Trophoblast cell (in vitro differentiated cells and primary cell): ENCODE results near the gene SLC7A9.

Experiments used
- DNase-seq, 2 donors: peaks; one replicate each; pipeline ENCODE4 v3.0.0-alpha.2; 2016
- H2AFZ ChIP-seq: 2 replicates; pipeline ENCODE4 v1.6.1; 2013; ENCODE audit warnings: low read length, moderate library complexity, mild to moderate bottlenecking; ENCODE audit not compliant: insufficient read depth, poor library complexity
- H2AK5ac ChIP-seq: 2 replicates; pipeline ENCODE4 v1.6.1; 2013; ENCODE audit warnings: mild to moderate bottlenecking, low read length
- H2BK120ac ChIP-seq: 2 replicates; pipeline ENCODE4 v1.6.1; 2013; ENCODE audit warnings: low read length, mild to moderate bottlenecking, moderate library complexity; ENCODE audit not compliant: insufficient read depth, poor library complexity
- H2BK12ac ChIP-seq: 2 replicates; pipeline ENCODE4 v1.6.1; 2013; ENCODE audit warnings: mild to moderate bottlenecking, low read length, moderate library complexity
- H2BK5ac ChIP-seq: 2 replicates; pipeline ENCODE4 v1.6.1; 2013; ENCODE audit warnings: low read length, low read depth, moderate library complexity, mild to moderate bottlenecking; ENCODE audit not compliant: poor library complexity
- H3K14ac ChIP-seq: 2 replicates; pipeline ENCODE4 v1.6.1; 2013; ENCODE audit warnings: mild to moderate bottlenecking, low read length
- H3K18ac ChIP-seq: 2 replicates; pipeline ENCODE4 v1.6.1; 2013; ENCODE audit warnings: mild to moderate bottlenecking, low read length
- H3K23ac ChIP-seq: 2 replicates; pipeline ENCODE4 v1.6.1; 2013; ENCODE audit warnings: low read length
- H3K27ac ChIP-seq: 2 replicates; pipeline ENCODE4 v1.5.1; 2013; ENCODE audit warnings: low read depth, mild to moderate bottlenecking, inconsistent platforms, low read length, moderate library complexity
- H3K27me3 ChIP-seq: 2 replicates; pipeline ENCODE4 v1.6.1; 2013; ENCODE audit warnings: inconsistent platforms, mild to moderate bottlenecking, low read length, moderate library complexity; ENCODE audit not compliant: insufficient read depth
- H3K36me3 ChIP-seq, 2 experiments: 1 replicate in 1 of 2; 2 replicates in 1 of 2; pipeline ENCODE4 v1.6.1; 2013; ENCODE audit warnings: low read length in 2 of 2, mild to moderate bottlenecking in 2 of 2, moderate library complexity in 1 of 2; ENCODE audit not compliant: insufficient read depth in 2 of 2, control insufficient read depth in 1 of 2
- H3K4ac ChIP-seq: 2 replicates; pipeline ENCODE4 v1.6.1; 2013; ENCODE audit warnings: low read depth, mild to moderate bottlenecking, low read length, moderate library complexity
- H3K4me1 ChIP-seq, 2 experiments: 1 replicate in 1 of 2; 2 replicates in 1 of 2; pipeline ENCODE4 v1.6.1; 2013; ENCODE audit warnings: low read length in 2 of 2, mild to moderate bottlenecking in 2 of 2, moderate library complexity in 1 of 2; ENCODE audit not compliant: insufficient read depth in 2 of 2, control insufficient read depth in 1 of 2
- H3K4me2 ChIP-seq: 2 replicates; pipeline ENCODE4 v1.6.1; 2013; ENCODE audit warnings: inconsistent platforms, mild to moderate bottlenecking, low read length, moderate library complexity
- H3K4me3 ChIP-seq: 2 replicates; pipeline ENCODE4 v1.5.1; 2013; ENCODE audit warnings: mild to moderate bottlenecking, low read depth, low read length, inconsistent platforms
- H3K79me1 ChIP-seq: one replicate; pipeline ENCODE4 v1.6.1; 2013; ENCODE audit warnings: low read length
- H3K79me2 ChIP-seq: 2 replicates; pipeline ENCODE4 v1.6.1; 2013; ENCODE audit warnings: low read length, mild to moderate bottlenecking; ENCODE audit not compliant: control insufficient read depth, insufficient read depth, poor library complexity
- H3K9ac ChIP-seq: 2 replicates; pipeline ENCODE4 v1.6.1; 2013; ENCODE audit warnings: mild to moderate bottlenecking, low read length
- H3K9me3 ChIP-seq: 2 replicates; pipeline ENCODE4 v1.6.1; 2013; ENCODE audit warnings: low read depth, mild to moderate bottlenecking, control low read depth, inconsistent platforms, low read length; ENCODE audit not compliant: insufficient read depth
- H4K12ac ChIP-seq: 2 replicates; pipeline ENCODE4 v1.6.1; 2013; ENCODE audit warnings: low read depth, mild to moderate bottlenecking, low read length, moderate library complexity
- H4K8ac ChIP-seq: 2 replicates; pipeline ENCODE4 v1.6.1; 2013; ENCODE audit warnings: low read depth, mild to moderate bottlenecking, low read length, moderate library complexity
- H4K91ac ChIP-seq: one replicate; pipeline ENCODE4 v1.6.1; 2013; ENCODE audit warnings: low read depth, mild to moderate bottlenecking, low read length, moderate library complexity
- WGBS: extraction: QIAGEN DNeasy Blood & Tissue Kit; methylation state at CpG from one replicate; pipeline ENCODE4 v1.1.7; 2013; ENCODE audit warnings: missing lambda C conversion rate; ENCODE audit not compliant: insufficient read length, insufficient coverage; ENCODE audit errors: extremely low coverage; 5-methylcytosine and 5-hydroxymethylcytosine counted together

Gene SLC7A9

DNA sequence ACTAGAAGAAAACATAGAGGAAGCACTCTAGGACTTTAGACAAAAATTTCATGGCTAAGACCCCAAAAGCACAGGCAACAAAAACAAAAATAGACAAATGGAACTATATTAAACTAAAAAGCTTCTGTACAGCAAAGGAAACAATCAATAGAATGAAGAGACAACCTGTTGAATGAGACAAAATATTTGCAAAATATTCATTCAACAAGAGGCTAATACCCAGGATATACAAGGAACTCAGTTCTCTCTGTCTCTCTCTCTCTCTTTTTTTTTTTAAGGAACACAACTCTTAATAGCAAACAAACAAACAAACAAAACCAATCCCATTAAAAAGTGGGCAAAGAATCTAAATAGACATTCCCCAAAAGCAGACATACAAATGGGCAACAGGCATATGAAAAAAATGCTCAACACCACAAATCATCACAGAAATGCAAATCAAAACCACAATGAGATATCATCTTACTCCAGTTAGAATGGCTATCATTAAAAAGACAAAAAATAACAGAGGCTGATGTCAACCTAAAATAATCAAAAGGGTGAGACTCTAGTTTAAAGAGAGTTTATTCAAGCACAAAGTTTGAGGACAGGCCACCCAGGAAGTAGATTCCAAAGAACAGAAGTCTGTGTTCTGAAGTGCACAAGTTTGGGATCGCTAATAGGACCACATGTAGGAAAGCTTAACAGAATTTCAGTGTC is 27.1 kb upstream of the SLC7A9 start:
- Histone ChIP-seq H3K4me3 (no peak overlapping the region), H3K4me1 (no peaks in the 10 kb centered on the region), H2AK5ac (no peak overlapping the region), H3K14ac (no peak overlapping the region), H2BK120ac (no peak overlapping the region), H3K9me3 (peaks cover 3% of the 10 kb centered on the region), H3K27ac (no peak overlapping the region), H2BK5ac (no peak overlapping the region), H3K23ac (no peak overlapping the region), H3K79me1 (no peaks in the 10 kb centered on the region), H3K4ac (no peak overlapping the region), H3K36me3 (peaks cover 0 to 4% of the 10 kb centered on the region in 2 experiments), H3K4me2 (no peak overlapping the region), H3K27me3 (no peaks in the 10 kb centered on the region), H2AFZ (no peak overlapping the region), H4K12ac (no peak overlapping the region), H4K8ac (no peak overlapping the region), H3K9ac (no peak overlapping the region), H3K79me2 (no peaks in the 10 kb centered on the region), H3K18ac (no peak overlapping the region), H4K91ac (no peak overlapping the region), H2BK12ac (no peak overlapping the region)
- DNase-seq: no peak
- no CpG with 5 or more reads among the region's 1 CpG for WGBS

- H3K27me3 ChIP-seq: no peaks in the 10 kb centered on the region
- H4K91ac ChIP-seq: no peak overlapping the region
- peaks cover 0 to 10% of the 10 kb centered on the region in 2 experiments for H3K36me3 ChIP-seq
- H3K79me1 ChIP-seq: no peaks in the 10 kb centered on the region
- no peak overlapping the region for H2BK12ac ChIP-seq
- H4K8ac ChIP-seq: no peak overlapping the region
- H3K18ac ChIP-seq: no peak overlapping the region
- no peak overlapping the region for H3K23ac ChIP-seq
- no peak overlapping the region for H3K14ac ChIP-seq
- no peak overlapping the region for H2AK5ac ChIP-seq
- H2BK120ac ChIP-seq: no peak overlapping the region
- no peak for DNase-seq
- no peaks in the 10 kb centered on the region for H3K4me1 ChIP-seq
- H2BK5ac ChIP-seq: no peak overlapping the region
- no peak overlapping the region for H3K4me2 ChIP-seq
- no peak overlapping the region for H3K9ac ChIP-seq
- no peak overlapping the region for H3K27ac ChIP-seq
- no peak overlapping the region for H4K12ac ChIP-seq
- H3K4ac ChIP-seq: no peak overlapping the region
- WGBS: no CpG with 5 or more reads among the region's 3 CpGs
- H3K9me3 ChIP-seq: peaks cover 6% of the 10 kb centered on the region
- H2AFZ ChIP-seq: no peak overlapping the region
- no peak overlapping the region for H3K4me3 ChIP-seq
- no peaks in the 10 kb centered on the region for H3K79me2 ChIP-seq
Measured at GRCh38 chr19:32895384-32895783, 25.8 kb upstream of the SLC7A9 start.

GRCh38 chr19:32891609-32892008 is 22.0 kb upstream of the SLC7A9 start:
- no peak for DNase-seq
- Histone ChIP-seq H2BK120ac (no peak overlapping the region), H2BK5ac (no peak overlapping the region), H3K4me3 (no peak overlapping the region), H3K4ac (no peak overlapping the region), H4K91ac (no peak overlapping the region), H3K27me3 (no peaks in the 10 kb centered on the region), H4K8ac (no peak overlapping the region), H3K4me2 (no peak overlapping the region), H3K27ac (no peak overlapping the region), H3K79me2 (no peaks in the 10 kb centered on the region), H2BK12ac (no peak overlapping the region), H2AFZ (no peak overlapping the region), H3K36me3 (peaks cover 0 to 6% of the 10 kb centered on the region in 2 experiments), H3K4me1 (no peaks in the 10 kb centered on the region), H3K9me3 (peaks cover 6% of the 10 kb centered on the region), H3K14ac (no peak overlapping the region), H3K18ac (no peak overlapping the region), H3K79me1 (no peaks in the 10 kb centered on the region), H4K12ac (no peak overlapping the region), H3K9ac (no peak overlapping the region), H2AK5ac (no peak overlapping the region), H3K23ac (no peak overlapping the region)
- no CpG with 5 or more reads among the region's 2 CpGs for WGBS

DNA sequence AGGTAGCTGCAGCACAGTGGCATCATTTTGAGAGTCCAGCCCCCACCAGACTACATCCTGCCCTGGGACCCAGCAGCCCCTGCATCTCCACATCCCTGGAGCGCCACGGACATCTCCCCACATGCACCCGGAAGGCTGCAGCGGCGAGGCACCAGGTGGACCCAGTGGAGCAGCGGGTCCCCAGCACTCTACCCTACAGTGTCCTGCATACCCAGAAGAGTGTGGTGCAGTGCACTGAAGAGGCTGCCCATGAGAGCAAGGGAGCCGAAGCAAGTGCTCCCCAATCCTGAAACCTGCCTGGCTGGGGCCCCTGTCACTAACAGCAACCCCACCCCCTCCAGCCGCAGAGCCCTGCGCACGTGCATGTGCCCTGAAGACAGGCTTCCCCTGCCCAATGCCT is 21.3 kb upstream of the SLC7A9 start:
- WGBS: no CpG with 5 or more reads among the region's 10 CpGs

More for the DNA sequence above, 21.3 kb upstream of the SLC7A9 start:
- Histone ChIP-seq H3K79me1 (no peaks in the 10 kb centered on the region), H3K18ac (no peak overlapping the region), H3K23ac (no peak overlapping the region), H4K8ac (no peak overlapping the region), H3K9me3 (peaks cover 6% of the 10 kb centered on the region), H3K27ac (no peak overlapping the region), H3K4me1 (no peaks in the 10 kb centered on the region), H3K4me2 (no peak overlapping the region), H2BK5ac (no peak overlapping the region), H3K27me3 (no peaks in the 10 kb centered on the region), H3K4ac (no peak overlapping the region), H3K9ac (no peak overlapping the region), H3K14ac (no peak overlapping the region), H2BK12ac (no peak overlapping the region), H3K36me3 (peaks cover 0 to 6% of the 10 kb centered on the region in 2 experiments), H3K4me3 (no peak overlapping the region), H4K91ac (no peak overlapping the region), H3K79me2 (no peaks in the 10 kb centered on the region), H2BK120ac (no peak overlapping the region), H2AK5ac (no peak overlapping the region), H4K12ac (no peak overlapping the region), H2AFZ (no peak overlapping the region)
- DNase-seq: no peak
